Measurements from ENCODE around the gene FCF1. TPM values are rescaled to one million over a fixed set of nuclear protein-coding genes. Genes with fewer than 3 reads are reported as not detected.

Gene FCF1
- total RNA-seq, 1 donor from 2014 or later = 64.1 TPM

GRCh38 chr14:74732387-74732786, 19.4 kb downstream of the FCF1 start:
- no peak overlapping the region for H3K9ac ChIP-seq (ENCODE audit: low read length)
- TF ChIP-seq, protein P1, sequence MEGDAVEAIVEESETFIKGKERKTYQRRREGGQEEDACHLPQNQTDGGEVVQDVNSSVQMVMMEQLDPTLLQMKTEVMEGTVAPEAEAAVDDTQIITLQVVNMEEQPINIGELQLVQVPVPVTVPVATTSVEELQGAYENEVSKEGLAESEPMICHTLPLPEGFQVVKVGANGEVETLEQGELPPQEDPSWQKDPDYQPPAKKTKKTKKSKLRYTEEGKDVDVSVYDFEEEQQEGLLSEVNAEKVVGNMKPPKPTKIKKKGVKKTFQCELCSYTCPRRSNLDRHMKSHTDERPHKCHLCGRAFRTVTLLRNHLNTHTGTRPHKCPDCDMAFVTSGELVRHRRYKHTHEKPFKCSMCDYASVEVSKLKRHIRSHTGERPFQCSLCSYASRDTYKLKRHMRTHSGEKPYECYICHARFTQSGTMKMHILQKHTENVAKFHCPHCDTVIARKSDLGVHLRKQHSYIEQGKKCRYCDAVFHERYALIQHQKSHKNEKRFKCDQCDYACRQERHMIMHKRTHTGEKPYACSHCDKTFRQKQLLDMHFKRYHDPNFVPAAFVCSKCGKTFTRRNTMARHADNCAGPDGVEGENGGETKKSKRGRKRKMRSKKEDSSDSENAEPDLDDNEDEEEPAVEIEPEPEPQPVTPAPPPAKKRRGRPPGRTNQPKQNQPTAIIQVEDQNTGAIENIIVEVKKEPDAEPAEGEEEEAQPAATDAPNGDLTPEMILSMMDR (IDR thresholded peaks at IDR 0.05; ENCODE audit: insufficient read depth, low read depth, low read length) = no peak
- TF ChIP-seq EZH2 (IDR thresholded peaks at IDR 0.05; ENCODE audit: insufficient read depth, low read length) = no peak
- peaks cover 2% of the 10 kb centered on the region for H3K4me1 Mint-ChIP-seq (ENCODE audit: low read depth, unreplicated experiment)
- H3K4me1 ChIP-seq (ENCODE audit: insufficient read depth, low read length) = no peaks in the 10 kb centered on the region
- H3K27me3 Mint-ChIP-seq (ENCODE audit: low read depth, unreplicated experiment) = no peaks in the 10 kb centered on the region
- DNase-seq (ENCODE audit: low read depth) (no peak), FAIRE-seq (no peak)
- no peak overlapping the region for H3K4me2 ChIP-seq (ENCODE audit: low read length)
- no peak overlapping the region for H3K27ac Mint-ChIP-seq (ENCODE audit: unreplicated experiment)
- H3K9me3 ChIP-seq (ENCODE audit: insufficient read depth, low read depth, low read length) = no peaks in the 10 kb centered on the region
- no peak overlapping the region for H3K4me3 Mint-ChIP-seq (ENCODE audit: unreplicated experiment)
- no peaks in the 10 kb centered on the region for H4K20me1 ChIP-seq (ENCODE audit: insufficient read depth, low read length)
- H3K79me2 ChIP-seq (ENCODE audit: insufficient read depth, low read length) = no peaks in the 10 kb centered on the region
- H3K4me3 ChIP-seq (ENCODE audit: insufficient read depth, low read depth, low read length) = no peak overlapping the region
- H3K36me3 ChIP-seq (ENCODE audit: insufficient read depth, low read length) = peaks cover 14% of the 10 kb centered on the region
- peaks cover 2% of the 10 kb centered on the region for H3K36me3 Mint-ChIP-seq (ENCODE audit: low read depth, unreplicated experiment)
- no peaks in the 10 kb centered on the region for H3K27me3 ChIP-seq (ENCODE audit: insufficient read depth, low read length)
- no peaks in the 10 kb centered on the region for H3K9me3 Mint-ChIP-seq (ENCODE audit: unreplicated experiment)
- H2AFZ ChIP-seq (ENCODE audit: low read depth, low read length) = no peak overlapping the region
- no peak overlapping the region for H3K27ac ChIP-seq (ENCODE audit: low read depth, low read length)

GRCh38 chr14:74733221-74733620, 20.3 kb downstream of the FCF1 start:
- no peak for TF ChIP-seq EZH2 (IDR thresholded peaks at IDR 0.05; ENCODE audit: insufficient read depth, low read length)
- no peak overlapping the region for H3K4me2 ChIP-seq (ENCODE audit: low read length)

GRCh38 chr14:74735125-74735524, 22.2 kb downstream of the FCF1 start:
- Mint-ChIP-seq H3K27ac (ENCODE audit: unreplicated experiment) (no peak overlapping the region), H3K4me1 (ENCODE audit: low read depth, unreplicated experiment) (peaks cover 2% of the 10 kb centered on the region), H3K4me3 (ENCODE audit: unreplicated experiment) (no peak overlapping the region), H3K9me3 (ENCODE audit: unreplicated experiment) (no peaks in the 10 kb centered on the region), H3K27me3 (ENCODE audit: low read depth, unreplicated experiment) (no peaks in the 10 kb centered on the region), H3K36me3 (ENCODE audit: low read depth, unreplicated experiment) (peaks cover 9% of the 10 kb centered on the region)
- no peak overlapping the region for H3K4me2 ChIP-seq (ENCODE audit: low read length)
- no peaks in the 10 kb centered on the region for H3K79me2 ChIP-seq (ENCODE audit: insufficient read depth, low read length)
- peaks cover 22% of the 10 kb centered on the region for H3K36me3 ChIP-seq (ENCODE audit: insufficient read depth, low read length)
- H4K20me1 ChIP-seq (ENCODE audit: insufficient read depth, low read length) = no peaks in the 10 kb centered on the region
- H2AFZ ChIP-seq (ENCODE audit: low read depth, low read length) = no peak overlapping the region
- H3K4me1 ChIP-seq (ENCODE audit: insufficient read depth, low read length) = no peaks in the 10 kb centered on the region
- H3K9me3 ChIP-seq (ENCODE audit: insufficient read depth, low read depth, low read length) = no peaks in the 10 kb centered on the region
- no peak overlapping the region for H3K27ac ChIP-seq (ENCODE audit: low read depth, low read length)
- no peaks in the 10 kb centered on the region for H3K27me3 ChIP-seq (ENCODE audit: insufficient read depth, low read length)
- DNase-seq (ENCODE audit: low read depth) = no peak
- no peak for FAIRE-seq
- TF ChIP-seq EZH2 (IDR thresholded peaks at IDR 0.05; ENCODE audit: insufficient read depth, low read length) = no peak
- TF ChIP-seq, protein P1 (IDR thresholded peaks at IDR 0.05; ENCODE audit: insufficient read depth, low read depth, low read length) = no peak
- H3K9ac ChIP-seq (ENCODE audit: low read length) = no peak overlapping the region
- no peak overlapping the region for H3K4me3 ChIP-seq (ENCODE audit: insufficient read depth, low read depth, low read length)

More at GRCh38 chr14:74733221-74733620, 20.3 kb downstream of the FCF1 start:
- peaks cover 2% of the 10 kb centered on the region for H3K36me3 Mint-ChIP-seq (ENCODE audit: low read depth, unreplicated experiment)
- Histone ChIP-seq H3K27ac (ENCODE audit: low read depth, low read length) (no peak overlapping the region), H3K4me1 (ENCODE audit: insufficient read depth, low read length) (no peaks in the 10 kb centered on the region), H3K9ac (ENCODE audit: low read length) (no peak overlapping the region), H3K79me2 (ENCODE audit: insufficient read depth, low read length) (no peaks in the 10 kb centered on the region), H3K4me3 (ENCODE audit: insufficient read depth, low read depth, low read length) (no peak overlapping the region), H3K27me3 (ENCODE audit: insufficient read depth, low read length) (no peaks in the 10 kb centered on the region), H3K9me3 (ENCODE audit: insufficient read depth, low read depth, low read length) (no peaks in the 10 kb centered on the region), H4K20me1 (ENCODE audit: insufficient read depth, low read length) (no peaks in the 10 kb centered on the region), H3K36me3 (ENCODE audit: insufficient read depth, low read length) (peaks cover 16% of the 10 kb centered on the region), H2AFZ (ENCODE audit: low read depth, low read length) (no peak overlapping the region)
- FAIRE-seq (no peak), DNase-seq (ENCODE audit: low read depth) (no peak)
- no peak overlapping the region for H3K4me3 Mint-ChIP-seq (ENCODE audit: unreplicated experiment)
- peaks cover 2% of the 10 kb centered on the region for H3K4me1 Mint-ChIP-seq (ENCODE audit: low read depth, unreplicated experiment)
- no peaks in the 10 kb centered on the region for H3K9me3 Mint-ChIP-seq (ENCODE audit: unreplicated experiment)
- H3K27me3 Mint-ChIP-seq (ENCODE audit: low read depth, unreplicated experiment) = no peaks in the 10 kb centered on the region
- peak overlapping the region; percentile 26 for H3K27ac Mint-ChIP-seq (ENCODE audit: unreplicated experiment)
